HepG2 (cell line): ENCODE measurements around the gene LHX3. TPM values are rescaled to one million over a fixed set of nuclear protein-coding genes. Genes with fewer than 3 reads are reported as not detected.
A peak's percentile ranks its signal among the peaks of the same experiment; 100 is the strongest.

Experiments used
- CTCF ChIP-seq: sonication (generic); formaldehyde crosslinking; IDR thresholded peaks from 2 replicates; pipeline ENCODE4 v1.5.0; 2020; ENCODE audit warnings: mild to moderate bottlenecking, missing genetic modification reagents, moderate library complexity
- HOXA7 ChIP-seq: sonication (generic); formaldehyde crosslinking; IDR thresholded peaks from 2 replicates; pipeline ENCODE4 v1.8.1; 2022; ENCODE audit warnings: mild to moderate bottlenecking, missing genetic modification reagents, moderate library complexity
- IKZF4 ChIP-seq: sonication (generic); formaldehyde crosslinking; IDR thresholded peaks from 2 replicates; pipeline ENCODE4 v1.5.1; 2020; ENCODE audit warnings: borderline replicate concordance, mild to moderate bottlenecking, low read depth, missing genetic modification reagents; ENCODE audit errors: not compliant biosample characterization
- KLF15 ChIP-seq: sonication (generic); formaldehyde crosslinking; IDR thresholded peaks from 2 replicates; pipeline ENCODE4 v1.8.1; 2023; ENCODE audit warnings: borderline replicate concordance, mild to moderate bottlenecking, inconsistent platforms, missing genetic modification reagents, mixed read lengths
- MAX ChIP-seq: IDR thresholded peaks from 2 replicates; pipeline ENCODE4 v1.6.1; 2012; ENCODE audit warnings: inconsistent platforms
- SIX1 ChIP-seq: sonication (generic); formaldehyde crosslinking; IDR thresholded peaks from 2 replicates; pipeline ENCODE4 v1.4.0; 2020; ENCODE audit warnings: missing genetic modification reagents, borderline replicate concordance
- SMAD3 ChIP-seq: sonication (generic); formaldehyde crosslinking; IDR thresholded peaks from 2 replicates; pipeline ENCODE4 v1.4.0; 2020; ENCODE audit warnings: missing genetic modification reagents
- TFDP1 ChIP-seq: IDR thresholded peaks from 2 replicates; pipeline ENCODE4 v1.6.1; 2016; ENCODE audit warnings: missing compliant biosample characterization, missing genetic modification reagents, borderline replicate concordance
- ZBTB10 ChIP-seq: sonication (generic); formaldehyde crosslinking; IDR thresholded peaks from 2 replicates; pipeline ENCODE4 v1.4.0; 2020; ENCODE audit warnings: missing genetic modification reagents, borderline replicate concordance
- ZKSCAN8 ChIP-seq: IDR thresholded peaks from 2 replicates; pipeline ENCODE4 v1.6.1; 2016; ENCODE audit warnings: borderline replicate concordance, missing genetic modification reagents, missing compliant biosample characterization
- ZNF251 ChIP-seq: sonication (generic); formaldehyde crosslinking; IDR thresholded peaks from 2 replicates; pipeline ENCODE4 v1.9.0; 2021; ENCODE audit warnings: mild to moderate bottlenecking, missing genetic modification reagents
- ZNF280D ChIP-seq: sonication (generic); formaldehyde crosslinking; IDR thresholded peaks from 2 replicates; pipeline ENCODE4 v1.5.1; 2020; ENCODE audit warnings: mild to moderate bottlenecking, missing genetic modification reagents
- ZNF282 ChIP-seq: fragments of 450-650 bp; IDR thresholded peaks from 2 replicates; pipeline ENCODE4 v1.6.1; 2018; ENCODE audit not compliant: partially characterized antibody
- ZNF354B ChIP-seq: sonication (generic); formaldehyde crosslinking; IDR thresholded peaks from 2 replicates; pipeline ENCODE4 v1.8.0; 2022; ENCODE audit warnings: mild to moderate bottlenecking, missing genetic modification reagents
- ZNF574 ChIP-seq: sonication (generic); formaldehyde crosslinking; IDR thresholded peaks from 2 replicates; pipeline ENCODE4 v1.4.0; 2020; ENCODE audit warnings: missing genetic modification reagents
- polyA plus RNA-seq, 8 experiments: library from polyadenylated mRNA; depleted of rRNA in 3 of 8; stranded (reverse) in 7 of 8; unstranded in 1 of 8; fragments of >200 nt; fragmentation: Illumina TruSeq in 4 of 8; extraction: Trizol in 4 of 8; gene quantifications; 2 replicates each; pipeline versions ENCODE4 v1.2.1 to v1.2.3, GENCODE V29; 2011 to 2016; ENCODE audit warnings: low read depth in 4 of 8, missing spikeins in 1 of 8, mixed read lengths in 1 of 8; ENCODE audit not compliant: insufficient read depth in 1 of 8
- total RNA-seq, 5 experiments: library from RNA; depleted of rRNA; stranded (reverse); fragments of >200 nt; fragmentation: Illumina TruSeq; extraction: Trizol; gene quantifications; 2 replicates each; pipeline ENCODE4 v1.2.3, GENCODE V29; 2016; ENCODE audit warnings: low read depth in 1 of 5

Gene LHX3
- total and polyA plus RNA-seq, 2 of the 13 experiments (the other 11 are each of a cell fraction or from before 2014, with no cell fraction given): not detected

GRCh38 chr9:136245219-136246150 lies 40.6 kb upstream of the LHX3 start, which contains the start of gene QSOX2 (continued):
- TF ChIP-seq TFDP1 (CRISPR knock-in tag) (peak; percentile 9; the same call in 1 of the 2 replicates), KLF15 (CRISPR knock-in tag) (0 out of 2 replicates have a peak, but pooled peaks have one; percentile 48), ZNF280D (CRISPR knock-in tag) (no peak), ZBTB10 (peak; percentile 77; the same call in 1 of the 2 replicates), SIX1 (CRISPR knock-in tag) (no peak), MAX (peak; percentile 93), HOXA7 (CRISPR knock-in tag) (no peak), ZNF282 (no peak), SMAD3 (CRISPR knock-in tag) (no peak), ZNF354B (CRISPR knock-in tag) (no peak), ZNF574 (CRISPR knock-in tag) (peak; percentile 73), CTCF (no peak), ZNF251 (CRISPR knock-in tag) (no peak), IKZF4 (CRISPR knock-in tag) (no peak), ZKSCAN8 (no peak)
